Panc1 (cell line): ENCODE data around the gene EPB41L5. TPM values are rescaled to one million over a fixed set of nuclear protein-coding genes. Genes with fewer than 3 reads are reported as not detected.

Source experiments
- ATAC-seq: fragments of 200-7000 bp; cut with Tn5 transposase; 2 replicates; pipeline ENCODE4 v1.9.1; 2020; ENCODE audit warnings: mild to moderate bottlenecking, moderate library complexity
- BruUV-seq: library from RNA; stranded (reverse); fragments of 400-500 nt; replicated peaks from 2 replicates; lab custom pipeline; 2021; lab: Mats Ljungman, UMichigan
- CTCF ChIA-PET: fragments of 300-600 bp; sonication (Branson Sonifier 250); formaldehyde crosslinking; loops from one replicate; lab custom pipeline; 2022; ENCODE audit warnings: antibody characterized with exemption; lab: Charles Lee
- POLR2A ChIA-PET: fragments of 300-600 bp; sonication (Branson Sonifier 250); formaldehyde crosslinking; loops from one replicate; lab custom pipeline; 2022; ENCODE audit warnings: antibody characterized with exemption; lab: Charles Lee
- DNase-seq: peaks from one replicate; pipeline ENCODE4 v3.0.0-alpha.2; 2010; ENCODE audit warnings: low read depth, low spot score
- H3K27ac ChIP-seq: 2 replicates; pipeline ENCODE4 v1.5.1; 2011; ENCODE audit warnings: mild to moderate bottlenecking, low read length, inconsistent platforms
- H3K27me3 ChIP-seq: fragments of 200-500 bp; sonication (Bioruptor generic); 2 replicates; pipeline ENCODE4 v1.6.0; 2014; ENCODE audit warnings: low read length, inconsistent platforms; ENCODE audit not compliant: control insufficient read depth, insufficient read depth
- H3K36me3 ChIP-seq: fragments of 200-500 bp; sonication (Bioruptor generic); 2 replicates; pipeline ENCODE4 v1.5.1; 2014; ENCODE audit warnings: inconsistent platforms, mild to moderate bottlenecking, low read length, moderate library complexity; ENCODE audit not compliant: control insufficient read depth, insufficient read depth
- H3K4me1 ChIP-seq: 2 replicates; pipeline ENCODE4 v1.5.1; 2011; ENCODE audit warnings: inconsistent platforms, mild to moderate bottlenecking, low read length, moderate library complexity; ENCODE audit not compliant: control insufficient read depth, insufficient read depth
- H3K4me3 ChIP-seq, 2 experiments: 2 replicates each; pipeline ENCODE4 v1.5.1; 2011 to 2012; ENCODE audit warnings: low read depth in 2 of 2, low read length in 2 of 2, mild to moderate bottlenecking in 2 of 2, inconsistent platforms in 1 of 2, moderate library complexity in 1 of 2
- H3K9me3 ChIP-seq: fragments of 200-500 bp; sonication (Bioruptor generic); 2 replicates; pipeline ENCODE4 v1.5.1; 2014; ENCODE audit warnings: low read depth, mild to moderate bottlenecking, inconsistent platforms, low read length, moderate library complexity; ENCODE audit not compliant: control insufficient read depth, insufficient read depth
- POLR2AphosphoS5 ChIP-seq: IDR thresholded peaks from 2 replicates; pipeline ENCODE4 v1.6.1; 2012; ENCODE audit warnings: mild to moderate bottlenecking, low read depth, low read length, moderate library complexity
- SIN3A ChIP-seq: IDR thresholded peaks from 2 replicates; pipeline ENCODE4 v1.6.1; 2012; ENCODE audit warnings: low read depth, mild to moderate bottlenecking, low read length, moderate library complexity, borderline replicate concordance; ENCODE audit not compliant: insufficient read depth
- TCF7L2 ChIP-seq: IDR thresholded peaks from 2 replicates; pipeline ENCODE4 v1.6.1; 2011; ENCODE audit warnings: mild to moderate bottlenecking, low read depth, low read length, inconsistent platforms
- in situ Hi-C: cut with HindIII; loops from 2 replicates; pipeline ENCODE4 v1.10.0; 2016; ENCODE audit warnings: low sequenced_read_pairs, low pct_unique_long_range_greater_than_20kb
- intact Hi-C: fragments of 100-400 bp; cut with micrococcal nuclease; formaldehyde crosslinking; loops from one replicate; pipeline ENCODE4 v1.10.0; 2022; ENCODE audit not compliant: unreplicated experiment
- total RNA-seq: library from RNA; stranded (reverse); gene quantifications from one replicate; pipeline ENCODE4 v1.2.1, GENCODE V29; 2021; ENCODE audit not compliant: unreplicated experiment
- TF ChIP-seq, protein P1 (sequence below): fragments of 450-650 bp; IDR thresholded peaks from 2 replicates; pipeline ENCODE4 v1.5.1; 2017; ENCODE audit warnings: mild to moderate bottlenecking
- TF ChIP-seq, protein P2 (sequence below), 2 experiments: IDR thresholded peaks; 2 replicates each; pipeline ENCODE4 v1.6.1; 2011 to 2012; ENCODE audit warnings: low read depth in 2 of 2, control low read depth in 1 of 2, low read length in 1 of 2, mild to moderate bottlenecking in 1 of 2, moderate library complexity in 1 of 2; ENCODE audit not compliant: insufficient read depth in 1 of 2

EPB41L5 gene
- total RNA-seq, 1 experiment from 2014 or later: 42.2 TPM

DNA sequence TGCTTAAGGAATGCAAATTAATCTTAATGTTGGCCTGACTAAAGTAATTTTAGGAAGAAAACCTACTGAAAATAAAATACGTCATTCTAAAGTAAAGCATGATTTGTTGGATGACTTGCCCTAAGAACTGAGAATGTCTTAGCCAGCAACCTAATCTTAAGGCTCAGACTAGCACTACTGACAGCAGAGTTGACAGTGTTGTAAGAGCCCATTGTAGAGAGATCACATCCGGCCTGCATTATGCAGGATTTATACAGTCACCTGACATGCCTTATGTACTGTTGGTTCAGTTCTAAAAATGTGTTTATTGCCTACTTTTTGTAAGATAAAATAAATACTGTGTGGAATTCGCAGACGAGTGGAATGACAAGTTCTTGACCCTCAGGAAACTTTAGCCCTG, 128.0 kb downstream of the EPB41L5 start:
- DNase-seq (no peak), ATAC-seq (no peak)
- ChIA-PET CTCF (no interaction called here), POLR2A (no interaction called here)
- TF ChIP-seq SIN3A (no peak), TCF7L2 (no peak), POLR2AphosphoS5 (no peak)
- TF ChIP-seq, protein P1, sequence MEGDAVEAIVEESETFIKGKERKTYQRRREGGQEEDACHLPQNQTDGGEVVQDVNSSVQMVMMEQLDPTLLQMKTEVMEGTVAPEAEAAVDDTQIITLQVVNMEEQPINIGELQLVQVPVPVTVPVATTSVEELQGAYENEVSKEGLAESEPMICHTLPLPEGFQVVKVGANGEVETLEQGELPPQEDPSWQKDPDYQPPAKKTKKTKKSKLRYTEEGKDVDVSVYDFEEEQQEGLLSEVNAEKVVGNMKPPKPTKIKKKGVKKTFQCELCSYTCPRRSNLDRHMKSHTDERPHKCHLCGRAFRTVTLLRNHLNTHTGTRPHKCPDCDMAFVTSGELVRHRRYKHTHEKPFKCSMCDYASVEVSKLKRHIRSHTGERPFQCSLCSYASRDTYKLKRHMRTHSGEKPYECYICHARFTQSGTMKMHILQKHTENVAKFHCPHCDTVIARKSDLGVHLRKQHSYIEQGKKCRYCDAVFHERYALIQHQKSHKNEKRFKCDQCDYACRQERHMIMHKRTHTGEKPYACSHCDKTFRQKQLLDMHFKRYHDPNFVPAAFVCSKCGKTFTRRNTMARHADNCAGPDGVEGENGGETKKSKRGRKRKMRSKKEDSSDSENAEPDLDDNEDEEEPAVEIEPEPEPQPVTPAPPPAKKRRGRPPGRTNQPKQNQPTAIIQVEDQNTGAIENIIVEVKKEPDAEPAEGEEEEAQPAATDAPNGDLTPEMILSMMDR: no peak
- TF ChIP-seq, protein P2, sequence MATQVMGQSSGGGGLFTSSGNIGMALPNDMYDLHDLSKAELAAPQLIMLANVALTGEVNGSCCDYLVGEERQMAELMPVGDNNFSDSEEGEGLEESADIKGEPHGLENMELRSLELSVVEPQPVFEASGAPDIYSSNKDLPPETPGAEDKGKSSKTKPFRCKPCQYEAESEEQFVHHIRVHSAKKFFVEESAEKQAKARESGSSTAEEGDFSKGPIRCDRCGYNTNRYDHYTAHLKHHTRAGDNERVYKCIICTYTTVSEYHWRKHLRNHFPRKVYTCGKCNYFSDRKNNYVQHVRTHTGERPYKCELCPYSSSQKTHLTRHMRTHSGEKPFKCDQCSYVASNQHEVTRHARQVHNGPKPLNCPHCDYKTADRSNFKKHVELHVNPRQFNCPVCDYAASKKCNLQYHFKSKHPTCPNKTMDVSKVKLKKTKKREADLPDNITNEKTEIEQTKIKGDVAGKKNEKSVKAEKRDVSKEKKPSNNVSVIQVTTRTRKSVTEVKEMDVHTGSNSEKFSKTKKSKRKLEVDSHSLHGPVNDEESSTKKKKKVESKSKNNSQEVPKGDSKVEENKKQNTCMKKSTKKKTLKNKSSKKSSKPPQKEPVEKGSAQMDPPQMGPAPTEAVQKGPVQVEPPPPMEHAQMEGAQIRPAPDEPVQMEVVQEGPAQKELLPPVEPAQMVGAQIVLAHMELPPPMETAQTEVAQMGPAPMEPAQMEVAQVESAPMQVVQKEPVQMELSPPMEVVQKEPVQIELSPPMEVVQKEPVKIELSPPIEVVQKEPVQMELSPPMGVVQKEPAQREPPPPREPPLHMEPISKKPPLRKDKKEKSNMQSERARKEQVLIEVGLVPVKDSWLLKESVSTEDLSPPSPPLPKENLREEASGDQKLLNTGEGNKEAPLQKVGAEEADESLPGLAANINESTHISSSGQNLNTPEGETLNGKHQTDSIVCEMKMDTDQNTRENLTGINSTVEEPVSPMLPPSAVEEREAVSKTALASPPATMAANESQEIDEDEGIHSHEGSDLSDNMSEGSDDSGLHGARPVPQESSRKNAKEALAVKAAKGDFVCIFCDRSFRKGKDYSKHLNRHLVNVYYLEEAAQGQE (IDR thresholded peaks at IDR 0.05; ENCODE audit: insufficient read depth in 1 of 2, low read depth in 2 of 2, low read length in 1 of 2): no peak
- intact Hi-C loops: no loop called here
- no peaks in the 10 kb centered on the region for H3K27me3 ChIP-seq
- H3K4me1 ChIP-seq: no peaks in the 10 kb centered on the region
- H3K27ac ChIP-seq: no peak overlapping the region
- no peak overlapping the region for H3K4me3 ChIP-seq
- no TSS peak for BruUV-seq
- in situ Hi-C loops: no loop called here
- H3K9me3 ChIP-seq: no peaks in the 10 kb centered on the region
- H3K36me3 ChIP-seq: no peaks in the 10 kb centered on the region; the same call in 1 of the 2 replicates

DNA sequence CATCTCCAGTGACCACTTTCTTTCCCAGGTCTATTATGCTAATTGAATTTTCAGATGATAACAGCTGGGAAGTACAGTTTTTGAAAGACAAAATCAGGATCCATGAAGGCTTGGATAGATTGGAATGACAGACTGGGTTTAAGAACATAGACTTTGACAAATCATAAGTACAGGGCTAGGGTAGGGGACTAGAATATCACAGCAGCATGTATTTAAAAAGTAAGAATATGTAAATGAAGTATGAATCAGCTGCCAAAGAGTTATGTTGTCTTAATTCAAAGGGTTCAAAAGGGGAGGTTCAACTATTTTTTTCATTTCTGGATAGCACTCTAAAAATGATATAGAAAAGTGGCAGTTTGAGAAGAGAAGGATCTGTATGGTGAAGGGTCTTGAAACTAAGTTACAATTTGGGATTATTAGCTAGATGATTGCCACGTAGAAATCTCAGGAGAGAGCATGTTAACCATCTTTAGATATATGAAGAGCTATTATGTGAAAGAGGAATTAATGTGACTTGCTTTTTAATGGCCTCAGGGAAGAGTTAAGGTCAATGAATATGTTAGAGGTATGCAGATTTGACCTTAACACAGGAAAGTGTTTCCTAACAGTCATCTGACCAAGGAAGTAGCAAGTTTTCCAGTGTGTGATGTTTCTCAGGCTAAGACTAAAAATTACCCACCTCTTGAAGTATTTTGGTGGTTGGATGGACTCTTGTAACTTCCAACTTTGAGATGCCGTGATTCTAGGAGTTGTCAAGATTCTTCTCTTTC, 128.6 kb downstream of the EPB41L5 start:
- ATAC-seq: no peak
- no TSS peak for BruUV-seq
- in situ Hi-C loops: no loop called here

More for the DNA sequence above, 128.6 kb downstream of the EPB41L5 start:
- DNase-seq: no peak
- Histone ChIP-seq H3K4me1 (no peaks in the 10 kb centered on the region), H3K36me3 (no peaks in the 10 kb centered on the region; the same call in 1 of the 2 replicates), H3K27me3 (no peaks in the 10 kb centered on the region), H3K4me3 (no peak overlapping the region), H3K27ac (no peak overlapping the region), H3K9me3 (no peaks in the 10 kb centered on the region)
- POLR2A ChIA-PET: no interaction called here
- intact Hi-C loops: no loop called here
- CTCF ChIA-PET: no interaction called here
- TF ChIP-seq SIN3A (no peak), TCF7L2 (no peak), POLR2AphosphoS5 (no peak)
- TF ChIP-seq, protein P1: no peak
- TF ChIP-seq, protein P2 (IDR thresholded peaks at IDR 0.05; ENCODE audit: insufficient read depth in 1 of 2, low read depth in 2 of 2, low read length in 1 of 2): no peak
